ENCODE results near the gene TUT1. TPM values are rescaled to one million over a fixed set of nuclear protein-coding genes. Genes with fewer than 3 reads are reported as not detected.
A peak's percentile ranks its signal among the peaks of the same experiment; 100 is the strongest.

The TUT1 gene
- total and polyA plus RNA-seq, 2 experiments from 2014 or later, result 12.8 to 22.2 TPM

GRCh38 chr11:62611705-62612365 lies 20.5 kb upstream of the TUT1 start:
- H3K27ac ChIP-seq (ENCODE audit: low read depth), result no peak overlapping the region
- H4K20me1 ChIP-seq (replicated peaks; ENCODE audit: insufficient read depth), result no peaks in the 10 kb centered on the region
- H3K36me3 ChIP-seq (ENCODE audit: insufficient read depth), result no peaks in the 10 kb centered on the region
- ATAC-seq (peak; percentile 4), DNase-seq (ENCODE audit: low spot score) (peak; percentile 52)
- no peaks in the 10 kb centered on the region for H3K79me2 ChIP-seq (replicated peaks; ENCODE audit: insufficient read depth)
- peaks cover 11% of the 10 kb centered on the region; the same call in 1 of the 2 replicates for H3K27me3 ChIP-seq (ENCODE audit: insufficient read depth)
- Mint-ChIP-seq H3K4me1 (peaks cover 44% of the 10 kb centered on the region), H3K27ac (peak overlapping the region; percentile 36; the same call in 1 of the 2 replicates), H3K4me3 (peak overlapping the region; percentile 85), H3K27me3 (ENCODE audit: insufficient read depth, low read depth, poor library complexity) (peaks cover 25% of the 10 kb centered on the region), H3K36me3 (ENCODE audit: low read depth) (peaks cover 10% of the 10 kb centered on the region), H3K9me3 (peaks cover 4% of the 10 kb centered on the region; the same call in 2 of the 3 replicates)
- peaks cover 8% of the 10 kb centered on the region; the same call in 1 of the 2 replicates for H3K4me1 ChIP-seq (ENCODE audit: insufficient read depth)
- H3K9me2 ChIP-seq (ENCODE audit: insufficient read depth), result no peaks in the 10 kb centered on the region
- H2AFZ ChIP-seq, result peak overlapping the region; percentile 98
- H3F3A ChIP-seq (replicated peaks; ENCODE audit: low read depth), result peaks cover 20% of the 10 kb centered on the region
- peak overlapping the region; percentile 96 for H3K4me2 ChIP-seq
- TF ChIP-seq ZNF331 (CRISPR knock-in tag; IDR thresholded peaks at IDR 0.05; ENCODE audit: low read depth) (no peak), STAT1 (IDR thresholded peaks at IDR 0.05; ENCODE audit: unreplicated experiment) (no peak), POLR2AphosphoS5 (IDR thresholded peaks at IDR 0.05; ENCODE audit: low read depth) (no peak), CREB1 (CRISPR knock-in tag; IDR thresholded peaks at IDR 0.05; ENCODE audit: low read depth) (no peak), ZNF114 (CRISPR knock-in tag; IDR thresholded peaks at IDR 0.05) (no peak), CTCF (conservative IDR thresholded peaks at IDR 0.05; ENCODE audit: low read depth in 2 of 2) (no peak), EZH2phosphoT487 (IDR thresholded peaks at IDR 0.05; ENCODE audit: unreplicated experiment) (no peak), EZH2 (IDR thresholded peaks at IDR 0.05; ENCODE audit: low read depth, unreplicated experiment) (no peak), ZNF462 (CRISPR knock-in tag; IDR thresholded peaks at IDR 0.05) (no peak), JUNB (IDR thresholded peaks at IDR 0.05; ENCODE audit: unreplicated experiment) (no peak), NANOG (IDR thresholded peaks at IDR 0.05; ENCODE audit: borderline replicate concordance) (no peak)
- TF ChIP-seq, protein P1, sequence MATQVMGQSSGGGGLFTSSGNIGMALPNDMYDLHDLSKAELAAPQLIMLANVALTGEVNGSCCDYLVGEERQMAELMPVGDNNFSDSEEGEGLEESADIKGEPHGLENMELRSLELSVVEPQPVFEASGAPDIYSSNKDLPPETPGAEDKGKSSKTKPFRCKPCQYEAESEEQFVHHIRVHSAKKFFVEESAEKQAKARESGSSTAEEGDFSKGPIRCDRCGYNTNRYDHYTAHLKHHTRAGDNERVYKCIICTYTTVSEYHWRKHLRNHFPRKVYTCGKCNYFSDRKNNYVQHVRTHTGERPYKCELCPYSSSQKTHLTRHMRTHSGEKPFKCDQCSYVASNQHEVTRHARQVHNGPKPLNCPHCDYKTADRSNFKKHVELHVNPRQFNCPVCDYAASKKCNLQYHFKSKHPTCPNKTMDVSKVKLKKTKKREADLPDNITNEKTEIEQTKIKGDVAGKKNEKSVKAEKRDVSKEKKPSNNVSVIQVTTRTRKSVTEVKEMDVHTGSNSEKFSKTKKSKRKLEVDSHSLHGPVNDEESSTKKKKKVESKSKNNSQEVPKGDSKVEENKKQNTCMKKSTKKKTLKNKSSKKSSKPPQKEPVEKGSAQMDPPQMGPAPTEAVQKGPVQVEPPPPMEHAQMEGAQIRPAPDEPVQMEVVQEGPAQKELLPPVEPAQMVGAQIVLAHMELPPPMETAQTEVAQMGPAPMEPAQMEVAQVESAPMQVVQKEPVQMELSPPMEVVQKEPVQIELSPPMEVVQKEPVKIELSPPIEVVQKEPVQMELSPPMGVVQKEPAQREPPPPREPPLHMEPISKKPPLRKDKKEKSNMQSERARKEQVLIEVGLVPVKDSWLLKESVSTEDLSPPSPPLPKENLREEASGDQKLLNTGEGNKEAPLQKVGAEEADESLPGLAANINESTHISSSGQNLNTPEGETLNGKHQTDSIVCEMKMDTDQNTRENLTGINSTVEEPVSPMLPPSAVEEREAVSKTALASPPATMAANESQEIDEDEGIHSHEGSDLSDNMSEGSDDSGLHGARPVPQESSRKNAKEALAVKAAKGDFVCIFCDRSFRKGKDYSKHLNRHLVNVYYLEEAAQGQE (IDR thresholded peaks at IDR 0.05; ENCODE audit: unreplicated experiment), result no peak
- TF ChIP-seq, protein P2, sequence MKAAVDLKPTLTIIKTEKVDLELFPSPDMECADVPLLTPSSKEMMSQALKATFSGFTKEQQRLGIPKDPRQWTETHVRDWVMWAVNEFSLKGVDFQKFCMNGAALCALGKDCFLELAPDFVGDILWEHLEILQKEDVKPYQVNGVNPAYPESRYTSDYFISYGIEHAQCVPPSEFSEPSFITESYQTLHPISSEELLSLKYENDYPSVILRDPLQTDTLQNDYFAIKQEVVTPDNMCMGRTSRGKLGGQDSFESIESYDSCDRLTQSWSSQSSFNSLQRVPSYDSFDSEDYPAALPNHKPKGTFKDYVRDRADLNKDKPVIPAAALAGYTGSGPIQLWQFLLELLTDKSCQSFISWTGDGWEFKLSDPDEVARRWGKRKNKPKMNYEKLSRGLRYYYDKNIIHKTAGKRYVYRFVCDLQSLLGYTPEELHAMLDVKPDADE (IDR thresholded peaks at IDR 0.05), result no peak
- peak overlapping the region; percentile 83 for H3K4me3 ChIP-seq

Measured in GM23338 (cell line).